Caki2 (cell line): ENCODE measurements around the gene CYP20A1. TPM values are rescaled to one million over a fixed set of nuclear protein-coding genes. Genes with fewer than 3 reads are reported as not detected.

ENCODE experiments used
- DNase-seq: peaks from one replicate; pipeline ENCODE4 v3.0.0-alpha.2; 2015; ENCODE audit warnings: low read depth
- in situ Hi-C: cut with HindIII; loops from 2 replicates; pipeline ENCODE4 v1.10.0; 2016; ENCODE audit warnings: low sequenced_read_pairs, low pct_unique_long_range_greater_than_20kb, mixed read lengths
- total RNA-seq: library from RNA; depleted of rRNA; stranded (reverse); fragments of >200 nt; shearing (Covaris generic); gene quantifications from 2 replicates; pipeline ENCODE4 v1.2.3, GENCODE V29; 2014; ENCODE audit warnings: low replicate concordance; rRNA removed

CYP20A1 gene
- total RNA-seq, 1 experiment from 2014 or later = 16.4 TPM

DNA sequence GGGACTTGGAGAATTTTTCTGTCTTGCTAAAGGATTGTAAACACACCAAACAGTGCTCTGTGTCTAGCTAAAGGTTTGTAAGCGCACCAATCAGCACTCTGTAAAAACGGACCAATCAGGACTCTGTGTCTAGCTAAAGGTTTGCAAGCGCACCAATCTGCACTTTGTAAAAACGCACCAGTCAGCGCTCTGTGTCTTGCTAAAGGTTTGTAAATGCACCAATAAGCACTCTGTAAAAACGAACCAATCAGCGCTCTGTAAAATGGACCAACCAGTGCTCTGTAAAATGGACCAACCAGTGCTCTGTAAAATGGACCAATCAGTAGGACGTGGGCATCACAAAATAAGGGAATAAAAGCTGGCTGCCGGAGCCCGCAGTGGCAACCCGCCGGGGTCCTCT lies 105.8 kb downstream of the CYP20A1 start:
- in situ Hi-C loops = no loop called here
- DNase-seq = no peak

DNA sequence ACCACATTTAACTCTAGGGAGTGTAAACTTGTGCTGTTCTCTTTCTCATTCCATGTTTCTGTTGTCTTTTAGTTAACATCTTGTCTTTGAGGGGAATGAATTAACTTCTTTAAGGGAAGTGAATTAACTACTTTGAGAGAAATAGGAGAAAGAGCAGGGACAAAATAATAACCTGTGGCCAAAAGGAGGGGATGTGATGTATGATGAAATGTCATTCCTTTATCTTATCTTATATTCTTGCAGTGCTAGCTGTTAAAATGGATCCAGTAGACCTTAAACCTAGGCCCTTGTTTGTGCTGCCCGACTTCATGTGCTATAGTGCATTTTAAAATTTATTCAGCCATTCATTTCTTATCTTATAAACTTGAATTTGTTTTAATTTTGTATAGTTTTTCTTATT lies 107.8 kb downstream of the CYP20A1 start:
- in situ Hi-C loops = no loop called here
- DNase-seq = no peak

GRCh38 chr2:203347375-203347774 lies 108.6 kb downstream of the CYP20A1 start:
- in situ Hi-C loops = no loop called here
- no peak for DNase-seq

GRCh38 chr2:203352604-203353255 lies 113.9 kb downstream of the CYP20A1 start:
- DNase-seq = no peak
- in situ Hi-C loops = no loop called here

- no peak for DNase-seq
- in situ Hi-C loops = no loop called here
These were observed 116.1 kb downstream of the CYP20A1 start for GRCh38 chr2:203354966-203355365.

Other genes with a start within 250 kb of the CYP20A1 start
- 2.5 and 2.7 TPM in 2 replicates for gene NBEAL1, start 224.1 kb upstream of the CYP20A1 start, total RNA-seq
- 15.7 and 29.4 TPM in 2 replicates for gene ABI2, start 89.4 kb downstream of the CYP20A1 start, total RNA-seq